HG02943 (cell line): ENCODE measurements around the gene ICAM5.
"Not testable (repeated sequence)": the region's sequence is repeated elsewhere in the genome, so short reads cannot be mapped to it uniquely, and the experiment has no call there.

Experiments
- ATAC-seq: cut with Tn5 transposase; IDR thresholded peaks from one replicate; pipeline ENCODE4 v1.9.1; 2021; ENCODE audit warnings: mild to moderate bottlenecking, low read depth, moderate library complexity; ENCODE audit not compliant: unreplicated experiment

Gene ICAM5

DNA sequence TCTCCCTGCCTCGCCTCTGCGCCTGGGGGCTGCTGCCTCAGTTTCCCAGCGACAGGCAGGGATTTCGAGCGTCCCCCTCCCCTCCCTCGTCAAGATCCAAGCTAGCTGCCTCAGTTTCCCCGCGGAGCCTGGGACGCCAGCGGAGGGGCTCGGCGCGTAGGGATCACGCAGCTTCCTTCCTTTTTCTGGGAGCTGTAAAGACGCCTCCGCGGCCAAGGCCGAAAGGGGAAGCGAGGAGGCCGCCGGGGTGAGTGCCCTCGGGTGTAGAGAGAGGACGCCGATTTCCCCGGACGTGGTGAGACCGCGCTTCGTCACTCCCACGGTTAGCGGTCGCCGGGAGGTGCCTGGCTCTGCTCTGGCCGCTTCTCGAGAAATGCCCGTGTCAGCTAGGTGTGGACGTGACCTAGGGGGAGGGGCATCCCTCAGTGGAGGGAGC lies 19.6 kb upstream of the ICAM5 start:
- ATAC-seq, result no peak

- ATAC-seq, result no peak
Measured at GRCh38 chr19:10270616-10271394, 18.9 kb upstream of the ICAM5 start, which contains the start of gene ICAM1. ICAM1 (plus strand) TSS chr19:10271120; CDS start chr19:10271160, 40 bp downstream.

DNA sequence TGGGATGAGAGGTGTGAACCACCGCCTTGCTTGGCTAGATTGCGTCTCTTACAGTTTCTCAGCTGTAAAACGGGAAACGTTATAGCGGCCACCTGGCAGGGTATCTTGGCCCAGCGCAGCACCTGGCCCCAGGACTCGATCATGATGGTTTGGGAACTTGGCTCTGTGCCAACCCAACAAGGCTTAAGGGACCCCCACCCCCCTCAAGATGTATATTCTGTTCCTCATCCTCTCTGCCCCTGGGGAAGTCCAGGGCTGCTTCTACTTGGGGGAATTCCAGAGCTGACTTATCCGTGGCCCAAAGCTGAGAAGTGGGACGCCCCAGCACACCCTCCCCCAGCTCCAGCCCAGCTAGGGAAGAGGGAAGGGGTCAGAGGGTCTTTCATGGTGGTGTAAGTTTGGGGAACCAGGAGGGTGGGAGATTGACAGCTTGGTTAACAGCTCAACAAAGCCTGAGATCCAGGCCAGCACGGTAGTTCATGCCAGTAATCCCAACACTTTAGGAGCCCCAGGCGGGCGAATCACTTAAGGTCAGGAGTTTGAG lies 18.1 kb upstream of the ICAM5 start:
- ATAC-seq, result no peak

- no peak for ATAC-seq
Measured at GRCh38 chr19:10274589-10274988, 15.2 kb upstream of the ICAM5 start.

DNA sequence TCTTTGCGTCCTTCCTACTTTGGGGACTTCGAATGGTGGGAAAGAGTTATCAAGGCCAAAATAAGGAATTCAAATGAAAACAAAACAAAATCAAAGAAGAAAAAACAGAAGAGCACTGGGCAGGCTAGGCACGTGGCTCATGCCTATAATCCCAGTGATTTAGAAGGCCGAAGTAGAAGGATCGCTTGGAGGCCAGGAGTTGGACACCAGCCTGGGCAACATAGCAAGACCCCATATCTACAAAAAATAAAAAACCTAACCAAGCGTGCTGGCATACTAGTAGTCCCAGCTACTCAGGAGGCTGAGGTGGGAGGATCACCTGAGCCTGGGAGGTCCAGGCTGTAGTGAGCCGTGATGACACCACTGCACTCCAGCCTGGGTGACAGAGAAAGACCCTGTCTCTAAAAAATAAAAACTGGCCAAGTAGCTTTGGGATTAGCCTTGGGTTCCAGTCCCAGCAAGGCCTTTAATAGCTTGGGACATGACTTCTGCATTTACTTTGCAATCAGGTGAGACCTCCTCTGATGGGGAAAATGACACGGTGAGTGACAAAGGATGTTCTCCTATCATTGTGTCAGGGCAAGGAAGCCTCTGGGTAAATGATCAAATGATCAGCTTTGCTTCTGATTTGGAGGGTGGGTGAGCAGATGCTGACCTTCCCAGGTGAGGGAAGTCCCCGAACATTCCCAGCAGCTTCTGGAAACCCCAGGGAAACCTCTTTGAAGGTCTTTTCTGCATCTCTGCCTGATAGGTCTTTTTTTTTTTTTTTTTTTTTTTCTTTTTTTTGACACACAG lies 11.8 kb upstream of the ICAM5 start:
- ATAC-seq, result no peak

- ATAC-seq, result no peak
Measured at GRCh38 chr19:10278935-10279334, 10.8 kb upstream of the ICAM5 start.

GRCh38 chr19:10279737-10280442 lies 9.9 kb upstream of the ICAM5 start:
- no peak for ATAC-seq

GRCh38 chr19:10282043-10282442 lies 7.7 kb upstream of the ICAM5 start:
- ATAC-seq, result not testable (repeated sequence)

DNA sequence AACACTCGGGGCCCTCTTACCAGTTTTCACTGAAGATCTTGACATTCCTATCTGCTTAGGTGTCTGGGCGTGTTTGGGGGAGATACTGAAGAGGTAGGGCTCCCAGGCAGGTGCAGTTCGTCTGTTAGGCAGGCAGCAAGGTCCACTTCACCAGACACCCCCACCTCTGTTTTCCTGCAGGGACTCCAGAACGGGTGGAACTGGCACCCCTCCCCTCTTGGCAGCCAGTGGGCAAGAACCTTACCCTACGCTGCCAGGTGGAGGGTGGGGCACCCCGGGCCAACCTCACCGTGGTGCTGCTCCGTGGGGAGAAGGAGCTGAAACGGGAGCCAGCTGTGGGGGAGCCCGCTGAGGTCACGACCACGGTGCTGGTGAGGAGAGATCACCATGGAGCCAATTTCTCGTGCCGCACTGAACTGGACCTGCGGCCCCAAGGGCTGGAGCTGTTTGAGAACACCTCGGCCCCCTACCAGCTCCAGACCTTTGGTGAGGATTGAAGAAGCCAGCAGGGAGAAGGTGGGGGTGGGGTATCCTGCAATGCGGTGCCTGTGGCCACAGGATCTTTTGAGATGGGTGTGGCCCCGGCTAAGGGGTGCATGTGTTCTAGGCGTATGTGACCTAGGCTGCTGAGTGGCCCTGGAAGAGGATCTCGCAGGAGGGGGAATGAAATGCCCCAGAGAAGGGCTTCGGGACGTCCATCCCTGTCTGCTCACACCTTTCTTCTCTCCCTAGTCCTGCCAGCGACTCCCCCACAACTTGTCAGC lies 6.3 kb upstream of the ICAM5 start:
- no peak for ATAC-seq

GRCh38 chr19:10284065-10284959 lies 5.4 kb upstream of the ICAM5 start:
- ATAC-seq, result no peak

DNA sequence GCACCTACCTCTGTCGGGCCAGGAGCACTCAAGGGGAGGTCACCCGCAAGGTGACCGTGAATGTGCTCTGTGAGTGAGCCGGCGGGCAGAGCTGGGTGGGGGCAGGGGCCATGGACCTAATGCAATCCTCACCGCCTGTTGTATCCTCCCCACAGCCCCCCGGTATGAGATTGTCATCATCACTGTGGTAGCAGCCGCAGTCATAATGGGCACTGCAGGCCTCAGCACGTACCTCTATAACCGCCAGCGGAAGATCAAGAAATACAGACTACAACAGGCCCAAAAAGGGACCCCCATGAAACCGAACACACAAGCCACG lies 4.8 kb upstream of the ICAM5 start:
- no peak for ATAC-seq

- ATAC-seq, result no peak
Measured at GRCh38 chr19:10285393-10285792, 4.4 kb upstream of the ICAM5 start.

DNA sequence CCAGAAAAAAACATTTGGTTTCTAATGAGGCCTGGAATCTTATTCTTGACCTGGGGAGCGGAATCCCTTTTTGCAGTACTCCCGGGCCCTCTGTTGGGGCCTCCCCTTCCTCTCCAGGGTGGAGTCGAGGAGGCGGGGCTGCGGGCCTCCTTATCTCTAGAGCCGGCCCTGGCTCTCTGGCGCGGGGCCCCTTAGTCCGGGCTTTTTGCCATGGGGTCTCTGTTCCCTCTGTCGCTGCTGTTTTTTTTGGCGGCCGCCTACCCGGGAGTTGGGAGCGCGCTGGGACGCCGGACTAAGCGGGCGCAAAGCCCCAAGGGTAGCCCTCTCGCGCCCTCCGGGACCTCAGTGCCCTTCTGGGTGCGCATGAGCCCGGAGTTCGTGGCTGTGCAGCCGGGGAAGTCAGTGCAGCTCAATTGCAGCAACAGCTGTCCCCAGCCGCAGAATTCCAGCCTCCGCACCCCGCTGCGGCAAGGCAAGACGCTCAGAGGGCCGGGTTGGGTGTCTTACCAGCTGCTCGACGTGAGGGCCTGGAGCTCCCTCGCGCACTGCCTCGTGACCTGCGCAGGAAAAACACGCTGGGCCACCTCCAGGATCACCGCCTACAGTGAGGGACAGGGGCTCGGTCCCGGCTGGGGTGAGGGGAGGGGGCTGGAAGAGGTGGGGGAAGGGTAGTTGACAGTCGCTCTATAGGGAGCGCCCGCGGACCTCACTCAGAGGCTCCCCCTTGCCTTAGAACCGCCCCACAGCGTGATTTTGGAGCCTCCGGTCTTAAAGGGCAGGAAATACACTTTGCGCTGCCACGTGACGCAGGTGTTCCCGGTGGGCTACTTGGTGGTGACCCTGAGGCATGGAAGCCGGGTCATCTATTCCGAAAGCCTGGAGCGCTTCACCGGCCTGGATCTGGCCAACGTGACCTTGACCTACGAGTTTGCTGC lies 2.7 kb upstream of the ICAM5 start, which contains the start of gene ICAM4:
ICAM4 (plus strand) TSS at position 153 of the 935 bp plus-strand sequence; CDS start at position 211, 58 bp downstream.
- ATAC-seq, result no peak

DNA sequence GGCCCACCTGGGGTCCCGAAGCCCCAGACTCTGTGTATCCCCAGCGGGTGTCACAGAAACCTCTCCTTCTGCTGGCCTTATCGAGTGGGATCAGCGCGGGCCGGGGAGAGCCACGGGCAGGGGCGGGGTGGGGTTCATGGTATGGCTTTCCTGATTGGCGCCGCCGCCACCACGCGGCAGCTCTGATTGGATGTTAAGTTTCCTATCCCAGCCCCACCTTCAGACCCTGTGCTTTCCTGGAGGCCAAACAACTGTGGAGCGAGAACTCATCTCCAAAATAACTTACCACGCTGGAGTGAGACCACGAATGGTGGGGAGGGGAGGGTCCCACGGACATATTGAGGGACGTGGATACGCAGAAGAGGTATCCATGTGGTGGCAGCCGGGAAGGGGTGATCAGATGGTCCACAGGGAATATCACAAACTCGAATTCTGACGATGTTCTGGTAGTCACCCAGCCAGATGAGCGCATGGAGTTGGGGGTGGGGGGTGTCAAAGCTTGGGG lies 1.0 kb upstream of the ICAM5 start:
- no peak for ATAC-seq

DNA sequence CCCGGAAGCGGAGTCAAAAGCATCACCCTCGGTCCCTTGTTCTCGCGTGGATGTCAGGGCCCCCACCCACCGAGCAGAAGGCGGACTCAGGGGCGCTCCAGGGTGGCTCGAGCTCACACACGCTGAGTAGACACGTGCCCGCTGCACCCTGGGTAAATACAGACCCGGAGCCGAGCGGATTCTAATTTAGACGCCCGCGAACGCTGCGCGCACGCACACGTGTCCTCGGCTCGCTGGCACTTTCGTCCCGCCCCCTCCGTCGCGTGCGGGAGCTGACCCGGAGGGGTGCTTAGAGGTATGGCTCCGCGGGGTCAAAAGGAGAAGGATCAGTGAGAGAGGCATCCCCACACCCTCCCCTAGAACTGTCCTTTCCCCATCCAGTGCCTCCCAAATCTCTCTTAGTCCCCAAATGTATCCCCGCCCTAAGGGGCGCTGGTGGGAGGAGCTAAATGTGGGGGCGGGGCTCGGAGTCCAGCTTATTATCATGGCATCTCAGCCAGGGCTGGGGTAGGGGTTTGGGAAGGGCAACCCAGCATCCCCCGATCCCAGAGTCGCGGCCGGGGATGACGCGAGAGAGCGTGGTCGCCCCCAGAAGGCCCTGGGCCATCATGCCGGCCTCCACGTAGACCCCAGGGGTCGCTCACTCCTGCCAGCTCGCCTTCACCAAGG lies 451 bp upstream of the ICAM5 start:
- no peak for ATAC-seq

GRCh38 chr19:10290357-10290875 lies 664 bp downstream of the ICAM5 start:
- no peak for ATAC-seq
